Activated T-cell treated with anti-CD3 and anti-CD28 coated beads for 4 hours (primary cell): ENCODE measurements around the gene ZFP82.

ENCODE experiments used
- DNase-seq: peaks from one replicate; pipeline ENCODE4 v3.0.0-alpha.2; 2020

The ZFP82 gene

DNA sequence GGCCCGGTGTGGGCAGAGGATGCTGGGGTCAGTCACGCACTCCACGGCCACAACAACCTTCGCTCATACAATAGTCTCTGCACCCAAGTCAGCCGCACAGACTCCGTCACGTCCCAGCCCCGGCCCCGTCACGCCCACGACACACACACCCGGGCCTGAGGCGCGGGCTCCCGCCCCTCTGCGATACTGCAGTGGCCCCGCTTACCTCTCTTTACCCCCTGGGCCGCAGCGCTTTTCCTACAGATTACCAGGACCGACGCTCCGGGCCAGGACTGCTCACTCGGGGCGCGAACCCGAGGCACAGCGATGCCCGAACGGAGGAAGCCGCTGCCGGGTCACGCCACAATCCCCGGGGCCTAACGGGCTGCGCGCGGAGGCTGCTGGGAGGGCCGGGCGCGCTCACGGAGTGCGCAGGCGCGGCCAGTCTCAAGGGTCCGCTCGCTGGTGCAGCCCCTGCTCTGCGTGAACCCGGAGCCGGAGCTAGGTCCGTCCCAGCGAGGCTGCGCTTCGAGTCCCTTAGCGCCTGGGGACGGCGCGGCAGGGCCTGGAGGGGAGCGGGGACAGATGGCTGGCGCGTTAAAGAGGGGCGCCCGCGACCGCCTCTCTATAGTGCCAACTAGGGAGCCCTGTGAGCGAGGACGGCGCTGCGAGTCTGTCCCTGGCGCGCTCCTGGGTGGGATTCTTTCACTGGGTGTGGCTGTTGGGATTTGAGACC, at the start of gene ZFP82:
ZFP82 (minus strand) TSS at position 358 of the 715 bp plus-strand sequence. CDS start 8,855 bp downstream, outside the sequence.
- DNase-seq = peak; percentile 60

DNA sequence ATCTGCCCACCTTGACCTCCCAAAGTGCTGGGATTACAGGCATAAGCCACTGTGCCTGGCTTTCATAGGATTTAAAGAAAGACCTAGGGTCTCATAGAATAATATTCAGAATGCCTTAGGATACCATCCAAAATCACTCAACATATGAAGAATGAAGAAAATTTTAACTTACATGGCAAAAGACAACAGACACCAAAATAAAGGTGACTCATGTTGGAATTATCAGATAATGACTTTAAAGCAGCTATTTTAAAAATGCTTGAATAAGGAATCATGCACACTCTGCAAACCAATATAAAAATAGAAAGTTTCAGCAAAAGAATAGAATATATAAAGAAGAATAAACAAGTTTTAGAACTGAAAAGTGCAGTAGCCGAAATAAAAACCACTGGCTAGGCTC, 41.6 kb upstream of the ZFP82 start:
- DNase-seq = no peak

DNA sequence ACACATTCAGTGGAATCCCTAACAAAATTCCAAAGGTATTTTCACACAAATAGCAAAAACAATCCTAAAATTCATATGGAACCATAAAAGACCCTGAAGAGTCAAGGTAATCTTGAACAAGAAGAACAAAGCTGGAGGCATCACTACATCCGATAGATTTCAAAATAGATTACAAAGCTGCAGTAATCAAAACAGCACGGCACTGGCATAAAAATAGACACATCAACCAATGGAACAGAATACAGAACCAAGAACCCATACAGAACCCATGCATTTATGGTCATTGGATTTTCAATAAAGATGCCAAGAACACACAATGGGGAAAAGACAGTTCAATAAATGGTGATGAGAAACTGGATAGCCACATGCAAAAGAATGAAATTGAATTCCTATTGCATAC, 38.4 kb upstream of the ZFP82 start:
- DNase-seq = no peak

DNA sequence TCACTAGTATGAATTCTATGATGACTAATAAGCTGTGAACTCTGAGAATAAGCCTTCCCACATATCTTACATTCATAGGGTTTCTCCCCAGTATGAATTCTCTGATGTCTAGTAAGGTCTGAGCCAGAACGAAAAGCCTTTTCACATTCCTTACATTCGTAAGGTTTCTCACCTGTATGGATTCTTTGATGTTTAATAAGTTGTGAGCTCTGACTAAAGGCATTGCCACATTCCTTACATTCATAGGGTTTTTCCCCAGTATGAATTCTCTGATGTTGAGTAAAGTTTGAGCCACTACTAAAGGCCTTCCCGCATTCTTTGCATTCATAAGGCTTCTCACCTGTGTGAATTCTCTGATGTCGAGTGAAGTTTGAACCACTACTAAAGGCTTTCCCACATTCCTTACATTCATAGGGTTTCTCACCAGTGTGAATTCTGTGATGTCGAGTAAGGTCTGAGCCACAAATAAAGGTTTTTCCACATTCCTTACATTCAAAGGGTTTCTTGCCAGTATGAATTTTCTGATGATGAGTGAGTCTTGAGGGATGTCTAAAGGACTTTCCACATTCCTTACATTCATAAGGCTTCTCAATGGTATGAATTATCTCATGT, 30.7 kb upstream of the ZFP82 start:
- no peak for DNase-seq

DNA sequence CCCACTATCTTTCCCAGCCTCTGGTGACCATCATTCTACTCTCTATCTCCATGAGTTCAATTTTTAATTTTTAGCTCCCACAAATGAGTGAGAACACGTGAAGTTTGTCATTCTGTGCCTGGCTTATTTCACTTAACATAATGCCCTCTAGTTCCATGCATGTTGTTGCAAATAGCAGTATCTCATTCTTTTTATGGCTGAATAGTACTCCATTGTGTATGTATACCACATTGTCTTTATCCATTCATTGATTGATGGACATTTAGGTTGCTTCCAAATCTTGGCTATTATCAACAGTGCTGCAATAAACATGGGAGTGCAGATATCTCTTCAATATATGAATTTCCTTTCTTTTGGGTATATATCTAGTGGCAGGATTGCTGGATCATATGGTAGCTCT, 22.9 kb upstream of the ZFP82 start:
- no peak for DNase-seq

DNA sequence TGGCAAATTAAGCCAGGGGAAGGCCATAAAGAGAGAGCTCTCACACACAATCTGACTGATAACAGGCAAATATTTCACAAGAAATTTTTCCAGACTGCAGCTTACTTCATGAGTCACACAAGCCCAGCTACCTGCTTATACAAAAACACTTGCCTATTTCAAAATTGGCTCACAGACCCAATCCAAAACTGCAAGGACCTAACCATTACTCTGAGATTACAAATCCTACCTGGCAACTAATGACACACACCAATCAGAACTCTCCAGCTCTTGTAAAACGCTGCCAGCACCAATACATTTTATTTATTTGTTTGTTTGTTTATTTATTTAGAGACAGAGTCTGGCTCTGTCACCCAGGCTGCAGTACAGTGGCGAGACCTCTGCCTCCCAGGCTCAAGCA, 18.1 kb upstream of the ZFP82 start:
- DNase-seq = no peak

DNA sequence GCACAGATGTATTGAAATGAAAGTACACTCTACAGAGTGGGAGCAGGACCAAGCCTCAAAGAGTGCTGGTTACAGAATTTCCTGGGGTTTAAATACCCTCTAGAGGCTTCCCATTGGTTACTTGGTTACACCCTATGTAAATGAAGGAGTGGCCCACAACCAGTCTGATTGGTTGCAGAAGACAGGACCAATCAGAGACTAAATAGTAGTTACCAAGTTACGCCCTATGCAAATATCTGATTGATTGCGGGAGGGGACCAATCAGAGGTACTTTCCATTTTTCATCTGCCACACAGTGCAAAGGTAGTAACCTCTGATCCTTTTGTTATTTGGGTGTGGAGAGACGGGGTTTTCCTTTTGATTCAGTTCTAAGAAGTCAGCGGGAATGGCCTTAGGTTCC, 5.5 kb upstream of the ZFP82 start:
- no peak for DNase-seq

DNA sequence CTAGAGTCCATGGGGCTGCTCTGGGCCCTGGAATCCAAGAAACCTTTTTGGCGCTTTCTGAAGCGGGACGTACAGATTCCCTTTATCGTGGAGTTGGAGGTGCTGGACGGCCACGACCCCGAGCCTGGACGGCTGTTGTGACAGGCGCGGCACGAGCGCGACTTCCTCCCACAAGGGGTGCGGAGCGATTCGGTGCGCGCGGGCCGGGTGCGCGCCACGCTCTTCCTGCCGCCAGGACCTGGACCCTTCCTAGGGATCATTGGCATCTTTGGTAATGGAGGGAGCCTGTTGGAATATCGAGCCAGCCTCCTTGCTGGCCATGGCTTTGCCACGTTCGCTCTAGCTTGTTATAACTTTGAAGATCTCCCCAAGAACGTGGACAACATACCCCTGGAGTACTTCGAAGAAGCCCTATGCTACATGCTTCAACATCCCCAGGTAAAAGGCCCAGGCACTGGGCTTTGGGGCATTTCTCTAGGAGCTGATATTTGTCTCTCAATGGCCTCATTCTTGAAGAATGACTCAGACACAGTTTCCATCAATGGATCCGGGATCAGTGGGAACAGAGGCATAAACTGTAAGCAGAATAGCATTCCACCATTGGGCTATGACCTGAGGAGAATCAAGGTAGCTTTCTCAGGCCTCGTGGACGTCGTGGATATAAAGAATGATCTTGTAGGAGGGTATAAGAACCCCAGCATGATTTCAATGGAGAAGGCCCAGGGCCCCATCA, 3.5 kb upstream of the ZFP82 start:
- no peak for DNase-seq

DNA sequence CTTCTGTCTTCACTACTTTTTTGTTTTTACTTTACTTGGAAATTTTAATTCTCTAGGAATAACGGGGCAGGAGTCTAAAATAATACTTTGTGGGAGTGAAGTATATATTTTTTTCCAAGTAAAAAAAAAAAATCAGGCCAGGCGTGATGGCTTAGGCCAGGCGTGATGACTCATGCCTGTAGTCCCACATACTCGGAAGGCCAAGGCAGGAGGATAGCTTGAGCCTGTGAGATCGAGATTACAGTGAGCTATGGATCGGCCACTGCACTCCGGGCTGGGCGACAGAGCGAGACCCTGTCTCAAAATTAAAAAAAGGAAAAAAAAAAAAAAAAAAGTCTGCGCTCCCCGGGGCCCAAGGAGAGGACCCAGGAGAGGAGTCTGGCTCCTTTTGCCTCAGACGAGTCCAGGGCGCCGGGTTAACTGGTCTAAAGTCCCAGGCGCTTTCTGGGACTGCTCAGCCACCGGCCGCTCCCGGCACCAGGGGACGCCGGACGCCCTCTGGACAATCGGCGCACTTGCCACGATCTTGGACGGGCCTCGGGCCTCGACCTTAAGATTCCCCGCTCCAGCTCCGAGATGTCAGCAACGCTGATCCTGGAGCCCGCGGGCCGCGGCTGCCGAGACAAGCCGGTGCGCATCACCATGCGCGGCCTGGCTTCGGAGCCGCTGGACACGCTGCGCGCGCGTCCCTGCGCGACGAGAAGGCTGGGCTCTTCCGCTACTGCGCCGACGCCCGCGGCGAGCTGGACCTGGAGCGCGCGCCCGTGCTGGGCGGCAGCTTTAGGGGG, 2.7 kb upstream of the ZFP82 start:
- DNase-seq = no peak

DNA sequence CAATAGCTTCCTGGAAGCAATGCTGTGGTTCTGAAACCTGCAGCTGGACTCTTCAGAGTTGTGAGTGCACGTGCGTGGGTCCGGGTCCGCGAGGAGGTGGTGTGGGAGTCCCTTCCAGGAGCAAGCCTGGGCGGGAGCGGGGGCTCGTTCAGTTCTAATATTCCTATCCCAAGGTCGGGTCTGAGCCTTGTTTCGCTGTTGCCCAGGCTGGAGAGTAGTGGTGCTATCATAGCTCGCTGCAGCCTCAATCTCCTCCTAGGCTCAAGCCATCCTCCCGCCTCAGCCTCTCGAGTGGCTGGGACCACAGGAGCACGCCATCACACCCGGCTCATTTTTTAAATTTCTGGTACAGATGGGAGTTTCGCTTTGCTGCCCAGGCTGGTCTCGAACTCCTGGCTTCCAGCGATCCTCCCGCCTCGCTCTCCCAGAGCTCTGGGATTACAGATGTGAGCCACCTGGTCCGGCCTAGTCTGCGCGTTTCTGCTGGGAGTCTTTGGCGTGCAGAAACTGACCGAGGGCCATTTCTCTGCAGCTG, 625 bp downstream of the ZFP82 start:
- DNase-seq = no peak

DNA sequence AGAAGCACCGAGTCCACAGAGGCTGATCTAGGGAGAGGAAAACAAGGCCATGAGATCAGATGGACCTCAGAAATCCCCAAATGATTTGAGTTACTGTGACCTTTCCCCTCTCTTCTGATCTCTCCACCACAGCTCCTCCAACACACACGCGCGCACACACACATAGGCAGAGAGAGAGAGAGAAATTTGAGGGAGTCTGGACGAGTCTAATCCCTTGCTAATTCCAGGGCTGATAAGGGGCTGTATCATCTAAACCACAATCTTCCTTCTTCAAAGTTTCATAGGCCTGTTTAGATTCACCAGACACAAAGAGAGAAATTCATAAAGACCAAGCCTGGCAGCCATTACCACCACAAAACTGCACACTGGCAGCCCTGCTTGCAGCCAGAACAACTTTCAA, 8.6 kb downstream of the ZFP82 start:
- DNase-seq = no peak

DNA sequence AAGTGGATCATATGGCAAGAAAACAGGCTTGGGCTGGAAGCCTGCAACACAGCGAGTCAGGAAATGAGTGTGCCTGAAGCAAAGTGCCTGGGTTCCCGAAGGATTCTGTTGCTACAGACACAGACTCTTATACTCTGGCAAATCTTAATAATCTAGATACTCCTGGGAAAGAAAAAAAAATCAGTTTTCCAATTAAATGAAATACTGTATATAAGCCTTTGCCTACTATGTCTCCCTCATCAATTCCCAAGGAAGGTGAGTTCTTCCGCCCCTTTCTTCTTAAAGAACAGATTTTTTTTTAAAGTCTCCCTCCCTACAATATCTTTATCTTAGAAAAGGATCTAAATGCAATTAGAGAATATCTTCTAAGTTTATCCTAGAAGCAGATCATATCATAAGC, 10.3 kb downstream of the ZFP82 start:
- DNase-seq = no peak

DNA sequence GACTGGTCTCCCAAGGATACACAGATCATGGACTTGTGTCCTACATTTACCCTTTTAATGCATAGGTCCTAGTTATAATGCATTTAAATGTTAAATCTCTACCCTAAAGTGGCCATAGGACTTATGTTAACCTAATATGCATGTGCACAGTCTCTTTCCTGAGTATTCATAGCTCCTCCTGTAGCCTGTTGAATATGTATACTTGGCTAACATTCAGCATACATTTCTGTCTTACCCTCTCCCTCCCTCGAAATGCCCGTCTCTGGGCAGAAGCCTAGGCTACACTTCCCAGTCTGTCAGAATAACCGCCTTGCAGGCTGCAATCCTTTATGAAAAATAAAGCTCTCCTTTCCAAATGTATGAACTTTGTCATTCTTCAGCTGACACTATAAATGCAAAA, 13.9 kb downstream of the ZFP82 start:
- DNase-seq = no peak

DNA sequence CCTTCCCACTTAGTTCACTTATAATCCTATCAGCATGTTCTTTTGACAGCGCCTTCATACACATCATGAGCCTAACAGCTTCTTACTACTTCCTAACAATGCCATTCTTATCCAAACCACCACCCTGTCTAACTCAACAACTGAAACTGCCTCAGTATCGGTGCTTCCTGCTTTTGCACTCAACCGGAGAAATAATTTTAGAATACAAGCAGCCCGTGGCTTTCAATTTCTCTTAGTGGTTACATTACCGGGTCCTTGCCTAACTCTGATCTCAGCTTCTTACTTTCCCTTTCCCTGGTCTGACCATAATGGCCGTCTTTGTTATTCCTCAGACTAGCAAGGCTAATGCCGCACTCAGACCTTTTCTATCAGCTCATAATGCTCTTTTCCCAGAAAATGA, 17.0 kb downstream of the ZFP82 start:
- DNase-seq = no peak

DNA sequence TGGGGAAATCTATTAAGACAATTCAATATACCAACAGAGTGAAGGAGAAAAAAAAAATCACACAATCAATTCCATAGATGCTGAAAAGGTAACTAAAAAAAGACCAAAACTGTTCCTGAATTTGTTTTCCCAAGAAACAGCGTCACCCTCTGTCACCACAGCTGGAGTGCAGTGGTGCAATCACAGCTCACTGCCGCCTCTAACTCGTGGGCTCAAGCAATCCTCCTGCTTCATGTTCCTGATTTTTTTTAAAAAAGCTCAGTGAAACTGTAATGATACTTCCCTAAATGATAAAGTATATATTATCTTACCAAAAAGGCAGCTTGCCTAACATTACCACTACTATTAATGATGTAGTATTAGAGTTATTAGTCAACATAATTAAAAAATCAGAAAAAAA, 19.9 kb downstream of the ZFP82 start:
- DNase-seq = no peak

DNA sequence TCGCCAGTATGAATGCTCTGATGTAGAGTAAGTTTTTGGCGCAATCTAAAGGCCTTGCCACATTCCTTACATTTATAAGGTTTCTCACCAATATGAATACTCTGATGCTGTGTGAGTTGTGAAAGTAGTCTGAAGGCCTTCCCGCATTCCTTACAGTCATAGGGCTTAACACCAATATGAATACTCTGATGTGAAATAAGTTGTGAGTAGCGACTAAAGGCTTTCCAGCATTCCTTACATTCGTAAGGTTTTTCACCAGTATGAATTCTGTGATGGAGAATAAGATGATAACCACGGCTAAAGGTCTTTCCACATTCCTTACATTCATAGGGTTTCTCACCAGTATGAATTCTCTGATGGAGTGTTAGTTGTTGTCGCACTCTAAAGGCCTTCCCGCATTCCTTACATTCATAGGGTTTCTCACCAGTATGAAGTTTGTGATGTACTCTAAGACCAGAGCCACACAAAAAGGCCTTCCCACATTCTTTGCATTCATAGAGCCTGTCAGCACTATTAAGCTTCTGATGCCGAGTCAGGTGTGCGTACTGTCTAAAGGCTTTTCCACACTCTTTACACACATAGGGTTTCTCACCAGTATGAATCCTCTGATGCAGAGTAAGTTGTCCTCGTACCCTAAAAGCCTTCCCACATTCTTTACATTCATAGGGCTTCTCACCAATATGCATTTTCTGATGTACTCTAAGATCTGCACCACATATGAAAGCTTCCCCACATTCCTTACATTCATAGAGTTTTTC, 25.3 kb downstream of the ZFP82 start:
- no peak for DNase-seq

DNA sequence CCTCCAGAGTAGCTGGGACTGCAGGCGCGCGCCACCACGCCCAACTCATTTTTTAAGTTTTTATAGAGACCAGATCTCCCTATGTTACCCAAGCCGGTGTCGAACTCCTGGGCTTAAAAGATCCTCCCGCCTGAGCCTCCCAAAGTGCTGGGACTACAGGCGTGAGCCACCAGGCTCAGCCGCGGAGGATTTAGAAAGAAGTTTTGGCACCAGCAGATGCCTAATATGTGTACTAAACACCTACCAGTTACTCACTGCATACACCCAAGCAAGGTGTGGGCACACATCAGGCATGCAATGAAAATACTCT, 39.0 kb downstream of the ZFP82 start:
- DNase-seq = no peak

DNA sequence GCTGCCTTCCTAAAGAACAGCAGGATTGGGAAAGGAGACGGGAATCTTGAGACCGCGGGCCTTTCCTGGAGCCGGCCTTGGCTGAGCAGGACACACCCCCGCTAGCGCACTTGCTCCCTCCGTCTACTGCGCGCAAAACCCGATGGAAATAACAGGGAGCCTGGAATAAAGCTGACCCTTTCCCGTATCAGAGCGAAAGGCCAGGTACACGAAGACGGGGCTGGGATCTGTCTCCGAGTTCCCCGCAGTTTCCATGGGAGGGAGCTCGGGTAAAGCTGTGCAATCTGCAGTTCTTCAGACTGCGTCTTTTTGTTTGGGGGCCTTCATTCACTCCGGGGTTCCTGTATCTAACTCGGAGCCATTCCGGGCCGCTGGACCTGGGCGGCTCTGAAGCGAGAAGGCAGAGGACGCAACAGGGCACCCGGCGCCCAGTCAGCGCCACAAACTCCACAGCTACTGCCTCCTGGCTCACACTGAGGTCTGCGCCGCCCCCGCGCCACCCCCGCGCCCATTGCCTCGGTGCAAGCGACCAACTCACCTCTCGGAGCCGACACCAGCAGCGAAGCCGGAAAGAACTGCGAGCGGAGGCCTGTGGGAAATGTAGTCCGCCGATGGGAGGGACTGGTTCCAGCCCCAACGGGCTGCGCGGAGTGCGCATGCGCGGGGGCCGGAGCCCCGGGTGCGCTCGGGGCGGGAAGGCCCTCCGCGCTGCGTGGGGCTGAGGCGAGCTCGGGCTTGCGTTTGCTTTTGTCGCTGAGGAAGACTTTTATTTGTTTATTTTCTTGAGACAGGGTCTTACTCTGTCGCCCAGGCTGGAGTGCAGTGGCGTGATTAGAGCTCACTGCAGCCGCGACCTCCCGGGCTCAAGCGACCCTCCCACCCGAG, 39.6 kb downstream of the ZFP82 start, which contains the start of gene ZFP14:
ZFP14 (minus strand) TSS at position 577 of the 885 bp plus-strand sequence. CDS start 11,309 bp downstream, outside the sequence.
- peak; percentile 95 for DNase-seq

DNA sequence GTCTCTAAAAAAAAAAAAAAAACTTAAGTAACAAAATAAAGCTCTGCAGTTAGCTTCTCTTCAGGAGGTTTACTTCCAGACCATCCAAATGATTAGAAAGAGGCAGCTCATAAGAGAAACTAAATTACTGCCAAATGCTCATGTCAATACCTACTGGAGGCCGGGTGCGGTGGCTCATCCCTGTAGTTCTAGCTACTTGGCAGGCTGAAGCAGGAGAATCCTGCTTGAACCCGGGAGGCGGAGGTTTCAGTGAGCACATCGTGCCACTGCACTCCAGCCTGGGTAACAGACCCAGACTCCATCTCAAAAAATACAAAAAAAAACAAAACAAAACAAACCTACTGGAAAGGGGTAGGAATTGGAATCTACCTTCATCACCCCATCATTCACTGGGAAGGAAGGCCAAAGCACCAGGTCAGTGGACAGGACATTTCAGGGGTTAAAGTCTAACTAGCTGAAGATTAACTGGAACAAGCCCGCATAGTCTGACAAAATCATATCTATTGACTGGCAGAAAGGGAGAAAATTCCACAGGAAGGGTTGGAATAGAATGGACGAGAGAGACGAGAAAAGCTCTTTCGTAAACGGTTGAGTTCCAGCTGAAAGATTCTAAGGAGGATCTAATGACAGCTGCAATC, 40.8 kb downstream of the ZFP82 start:
- no peak for DNase-seq

DNA sequence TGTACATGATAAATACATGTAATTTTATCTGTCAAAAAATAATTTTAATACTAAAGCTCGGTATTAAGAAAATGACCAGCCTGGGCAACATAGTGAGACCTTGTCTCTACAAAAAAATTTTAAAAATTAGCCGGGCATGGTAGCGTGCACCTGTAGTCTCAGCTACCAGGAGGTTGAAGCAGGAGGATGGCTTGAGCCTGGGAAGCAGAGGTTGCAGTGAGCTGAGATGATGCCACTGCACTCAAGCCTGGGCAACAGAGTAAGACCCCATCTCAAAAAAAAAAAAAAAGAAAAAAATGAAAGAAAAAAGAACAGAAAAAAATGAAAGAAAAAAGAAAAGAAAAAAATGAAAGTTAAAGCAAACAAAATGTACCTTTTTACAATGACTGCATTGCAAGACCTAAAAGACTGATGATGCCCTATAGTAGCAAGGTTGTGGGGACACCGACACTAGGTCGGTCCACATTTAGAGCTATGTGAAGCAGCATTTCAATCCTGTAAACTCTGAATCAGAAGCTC, 44.7 kb downstream of the ZFP82 start:
- DNase-seq = no peak

DNA sequence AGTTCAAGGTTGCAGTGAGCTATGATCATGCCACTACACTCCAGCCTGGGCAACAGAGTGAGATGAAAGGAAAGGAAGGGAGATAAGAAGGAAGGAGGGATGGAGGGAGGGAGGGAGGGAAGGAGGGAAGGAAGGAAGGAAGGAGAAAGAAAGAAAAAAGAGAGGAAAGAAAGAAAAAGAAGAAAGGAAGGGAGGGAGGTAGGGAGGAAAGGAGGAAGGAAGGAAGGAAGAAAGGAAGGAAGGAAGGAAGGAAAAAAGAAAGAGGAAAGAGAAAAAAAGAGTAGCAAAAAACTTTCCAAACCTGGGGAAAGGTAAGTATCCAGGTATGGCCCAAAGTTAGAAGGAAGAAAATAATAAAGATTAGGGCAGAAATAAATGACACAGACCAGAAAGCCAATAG, 46.6 kb downstream of the ZFP82 start:
- DNase-seq = no peak
